ENCODE results near the gene NUP93. TPM values are rescaled to one million over a fixed set of nuclear protein-coding genes. Genes with fewer than 3 reads are reported as not detected.
"Not testable (repeated sequence)": the region's sequence is repeated elsewhere in the genome, so short reads cannot be mapped to it uniquely, and the experiment has no call there.

Gene NUP93
- polyA plus RNA-seq, 1 donor from 2014 or later: 237 TPM

DNA sequence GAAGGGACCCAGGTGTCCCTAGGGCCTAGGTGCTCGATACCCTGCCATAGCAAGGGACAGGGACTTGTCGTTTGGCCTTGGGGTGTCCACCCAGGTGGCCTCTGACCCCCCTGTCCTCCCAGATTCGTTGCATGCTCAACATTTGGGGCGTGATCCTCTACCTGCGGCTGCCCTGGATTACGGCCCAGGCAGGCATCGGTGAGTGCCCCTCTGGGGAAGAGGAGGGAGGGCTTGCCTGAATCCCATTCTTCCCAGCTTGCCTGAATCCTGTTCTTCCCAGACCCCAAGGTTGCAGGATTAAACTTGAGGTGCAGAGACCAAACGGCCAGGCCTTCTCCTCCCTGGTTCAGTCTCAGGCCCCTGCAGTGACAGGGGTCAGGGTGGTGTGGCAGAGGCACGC, 138.2 kb downstream of the NUP93 start:
- Histone ChIP-seq H3K27ac (ENCODE audit: low read length) (no peak overlapping the region), H2AFZ (ENCODE audit: low read depth, low read length) (no peak overlapping the region), H3K4me2 (ENCODE audit: low read length) (no peak overlapping the region)

DNA sequence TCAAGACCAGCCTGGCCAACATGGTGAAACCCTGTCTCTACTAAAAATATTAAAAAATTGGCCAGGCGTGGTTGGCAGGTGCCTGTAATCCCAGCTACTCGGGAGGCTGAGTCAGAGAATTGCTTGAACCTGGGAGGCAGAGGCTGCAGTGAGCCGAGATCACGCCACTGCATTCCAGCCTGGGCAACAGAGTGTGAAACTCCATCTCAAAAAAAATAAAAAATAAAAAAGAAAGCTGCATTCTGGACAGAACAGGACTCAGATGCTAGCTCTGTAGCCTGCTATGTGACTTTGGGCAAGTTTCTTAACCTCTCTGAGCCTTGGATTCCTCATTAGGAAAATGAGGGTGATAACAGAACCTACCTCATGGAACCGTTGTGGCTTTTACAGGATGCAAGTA, 138.8 kb downstream of the NUP93 start:
- not testable (repeated sequence) for H3K36me3 ChIP-seq (ENCODE audit: insufficient read depth, low read length); H3K27ac ChIP-seq (ENCODE audit: low read length); H3F3A ChIP-seq (ENCODE audit: insufficient read depth, low read length, poor library complexity, severe bottlenecking); H4K20me1 ChIP-seq (ENCODE audit: insufficient read depth); H3K9me3 ChIP-seq (ENCODE audit: low read length); H3K27me3 ChIP-seq (ENCODE audit: insufficient read depth, low read depth, low read length); H3K4me2 ChIP-seq (ENCODE audit: low read length); H3K9me2 ChIP-seq (ENCODE audit: insufficient read depth, low read length); H3K79me2 ChIP-seq (replicated peaks; ENCODE audit: insufficient read depth, low read length); H3K9ac ChIP-seq (ENCODE audit: low read length); H3K4me3 ChIP-seq (ENCODE audit: low read length); H2AFZ ChIP-seq (ENCODE audit: low read depth, low read length)

More for the DNA sequence above, 138.2 kb downstream of the NUP93 start:
- Histone ChIP-seq H4K20me1 (ENCODE audit: insufficient read depth) (no peaks in the 10 kb centered on the region), H3K36me3 (ENCODE audit: insufficient read depth, low read length) (no peaks in the 10 kb centered on the region), H3K27me3 (ENCODE audit: insufficient read depth, low read depth, low read length) (no peaks in the 10 kb centered on the region), H3K9ac (ENCODE audit: low read length) (no peak overlapping the region), H3F3A (ENCODE audit: insufficient read depth, low read length, poor library complexity, severe bottlenecking) (no peaks in the 10 kb centered on the region), H3K9me3 (ENCODE audit: low read length) (no peaks in the 10 kb centered on the region), H3K9me2 (ENCODE audit: insufficient read depth, low read length) (no peaks in the 10 kb centered on the region), H3K4me3 (ENCODE audit: low read length) (no peak overlapping the region), H3K79me2 (replicated peaks; ENCODE audit: insufficient read depth, low read length) (no peaks in the 10 kb centered on the region)
- TF ChIP-seq POLR2AphosphoS5 (IDR thresholded peaks at IDR 0.05): no peak
- TF ChIP-seq, protein P1, sequence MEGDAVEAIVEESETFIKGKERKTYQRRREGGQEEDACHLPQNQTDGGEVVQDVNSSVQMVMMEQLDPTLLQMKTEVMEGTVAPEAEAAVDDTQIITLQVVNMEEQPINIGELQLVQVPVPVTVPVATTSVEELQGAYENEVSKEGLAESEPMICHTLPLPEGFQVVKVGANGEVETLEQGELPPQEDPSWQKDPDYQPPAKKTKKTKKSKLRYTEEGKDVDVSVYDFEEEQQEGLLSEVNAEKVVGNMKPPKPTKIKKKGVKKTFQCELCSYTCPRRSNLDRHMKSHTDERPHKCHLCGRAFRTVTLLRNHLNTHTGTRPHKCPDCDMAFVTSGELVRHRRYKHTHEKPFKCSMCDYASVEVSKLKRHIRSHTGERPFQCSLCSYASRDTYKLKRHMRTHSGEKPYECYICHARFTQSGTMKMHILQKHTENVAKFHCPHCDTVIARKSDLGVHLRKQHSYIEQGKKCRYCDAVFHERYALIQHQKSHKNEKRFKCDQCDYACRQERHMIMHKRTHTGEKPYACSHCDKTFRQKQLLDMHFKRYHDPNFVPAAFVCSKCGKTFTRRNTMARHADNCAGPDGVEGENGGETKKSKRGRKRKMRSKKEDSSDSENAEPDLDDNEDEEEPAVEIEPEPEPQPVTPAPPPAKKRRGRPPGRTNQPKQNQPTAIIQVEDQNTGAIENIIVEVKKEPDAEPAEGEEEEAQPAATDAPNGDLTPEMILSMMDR (IDR thresholded peaks at IDR 0.05; ENCODE audit: poor library complexity, severe bottlenecking): no peak
- no peak for TF ChIP-seq TAF1 (IDR thresholded peaks at IDR 0.05; ENCODE audit: low read depth)
- no peak for TF ChIP-seq EP300 (conservative IDR thresholded peaks at IDR 0.05; ENCODE audit: poor library complexity, severe bottlenecking)
- TF ChIP-seq, protein P2, sequence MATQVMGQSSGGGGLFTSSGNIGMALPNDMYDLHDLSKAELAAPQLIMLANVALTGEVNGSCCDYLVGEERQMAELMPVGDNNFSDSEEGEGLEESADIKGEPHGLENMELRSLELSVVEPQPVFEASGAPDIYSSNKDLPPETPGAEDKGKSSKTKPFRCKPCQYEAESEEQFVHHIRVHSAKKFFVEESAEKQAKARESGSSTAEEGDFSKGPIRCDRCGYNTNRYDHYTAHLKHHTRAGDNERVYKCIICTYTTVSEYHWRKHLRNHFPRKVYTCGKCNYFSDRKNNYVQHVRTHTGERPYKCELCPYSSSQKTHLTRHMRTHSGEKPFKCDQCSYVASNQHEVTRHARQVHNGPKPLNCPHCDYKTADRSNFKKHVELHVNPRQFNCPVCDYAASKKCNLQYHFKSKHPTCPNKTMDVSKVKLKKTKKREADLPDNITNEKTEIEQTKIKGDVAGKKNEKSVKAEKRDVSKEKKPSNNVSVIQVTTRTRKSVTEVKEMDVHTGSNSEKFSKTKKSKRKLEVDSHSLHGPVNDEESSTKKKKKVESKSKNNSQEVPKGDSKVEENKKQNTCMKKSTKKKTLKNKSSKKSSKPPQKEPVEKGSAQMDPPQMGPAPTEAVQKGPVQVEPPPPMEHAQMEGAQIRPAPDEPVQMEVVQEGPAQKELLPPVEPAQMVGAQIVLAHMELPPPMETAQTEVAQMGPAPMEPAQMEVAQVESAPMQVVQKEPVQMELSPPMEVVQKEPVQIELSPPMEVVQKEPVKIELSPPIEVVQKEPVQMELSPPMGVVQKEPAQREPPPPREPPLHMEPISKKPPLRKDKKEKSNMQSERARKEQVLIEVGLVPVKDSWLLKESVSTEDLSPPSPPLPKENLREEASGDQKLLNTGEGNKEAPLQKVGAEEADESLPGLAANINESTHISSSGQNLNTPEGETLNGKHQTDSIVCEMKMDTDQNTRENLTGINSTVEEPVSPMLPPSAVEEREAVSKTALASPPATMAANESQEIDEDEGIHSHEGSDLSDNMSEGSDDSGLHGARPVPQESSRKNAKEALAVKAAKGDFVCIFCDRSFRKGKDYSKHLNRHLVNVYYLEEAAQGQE (IDR thresholded peaks at IDR 0.05; ENCODE audit: borderline replicate concordance): no peak
- TF ChIP-seq EZH2 (IDR thresholded peaks at IDR 0.05; ENCODE audit: borderline replicate concordance, insufficient read depth, low read length, poor library complexity, severe bottlenecking): no peak
- TF ChIP-seq SMC3 (conservative IDR thresholded peaks at IDR 0.05; ENCODE audit: poor library complexity): no peak
- no peak for TF ChIP-seq MXI1 (conservative IDR thresholded peaks at IDR 0.05; ENCODE audit: poor library complexity, severe bottlenecking)

DNA sequence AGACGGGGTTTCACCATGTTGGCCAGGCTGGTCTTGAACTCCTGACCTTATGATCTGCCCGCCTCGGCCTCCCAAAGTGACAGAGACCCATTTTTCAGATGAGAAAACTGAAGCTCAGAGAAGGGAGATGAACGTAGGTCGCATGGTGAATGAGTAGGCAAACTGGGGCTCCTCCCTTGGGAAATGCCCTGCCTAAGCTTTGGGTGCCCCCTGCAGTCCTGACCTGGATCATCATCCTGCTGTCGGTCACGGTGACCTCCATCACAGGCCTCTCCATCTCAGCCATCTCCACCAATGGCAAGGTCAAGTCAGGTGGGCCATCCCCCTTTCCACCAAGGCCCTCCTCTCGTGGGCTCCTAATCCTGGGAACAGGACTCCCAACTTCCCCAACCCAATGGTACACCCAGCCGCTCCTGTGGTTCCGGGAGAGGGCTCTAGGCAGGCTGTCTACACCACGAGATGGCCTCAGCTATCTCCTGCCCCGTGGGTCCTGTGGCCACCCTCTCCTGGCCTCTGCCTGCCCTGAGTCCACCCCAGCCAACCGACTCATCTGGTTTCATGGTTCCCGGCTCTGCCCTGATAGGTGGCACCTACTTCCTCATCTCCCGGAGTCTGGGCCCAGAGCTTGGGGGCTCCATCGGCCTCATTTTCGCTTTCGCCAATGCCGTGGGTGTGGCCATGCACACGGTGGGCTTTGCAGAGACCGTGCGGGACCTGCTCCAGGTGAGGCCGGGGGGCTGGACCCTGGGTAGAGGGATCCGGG, 139.8 kb downstream of the NUP93 start:
- Histone ChIP-seq H3K79me2 (replicated peaks; ENCODE audit: insufficient read depth, low read length) (no peaks in the 10 kb centered on the region), H3K9me3 (ENCODE audit: low read length) (no peaks in the 10 kb centered on the region), H3K36me3 (ENCODE audit: insufficient read depth, low read length) (no peaks in the 10 kb centered on the region), H3F3A (ENCODE audit: insufficient read depth, low read length, poor library complexity, severe bottlenecking) (no peaks in the 10 kb centered on the region), H2AFZ (ENCODE audit: low read depth, low read length) (no peak overlapping the region), H3K4me2 (ENCODE audit: low read length) (no peak overlapping the region), H3K27ac (ENCODE audit: low read length) (no peak overlapping the region), H3K9me2 (ENCODE audit: insufficient read depth, low read length) (no peaks in the 10 kb centered on the region), H4K20me1 (ENCODE audit: insufficient read depth) (no peaks in the 10 kb centered on the region), H3K4me3 (ENCODE audit: low read length) (no peak overlapping the region), H3K9ac (ENCODE audit: low read length) (no peak overlapping the region), H3K27me3 (ENCODE audit: insufficient read depth, low read depth, low read length) (no peaks in the 10 kb centered on the region)
- TF ChIP-seq, protein P1 (IDR thresholded peaks at IDR 0.05; ENCODE audit: poor library complexity, severe bottlenecking): no peak
- TF ChIP-seq RAD21 (conservative IDR thresholded peaks at IDR 0.05): no peak
- TF ChIP-seq SMC3 (conservative IDR thresholded peaks at IDR 0.05; ENCODE audit: poor library complexity): no peak
- TF ChIP-seq, protein P2 (IDR thresholded peaks at IDR 0.05; ENCODE audit: borderline replicate concordance): no peak
- TF ChIP-seq POLR2AphosphoS5 (IDR thresholded peaks at IDR 0.05): no peak
- no peak for TF ChIP-seq MXI1 (conservative IDR thresholded peaks at IDR 0.05; ENCODE audit: poor library complexity, severe bottlenecking)
- no peak for TF ChIP-seq TAF1 (IDR thresholded peaks at IDR 0.05; ENCODE audit: low read depth)
- TF ChIP-seq EZH2 (IDR thresholded peaks at IDR 0.05; ENCODE audit: borderline replicate concordance, insufficient read depth, low read length, poor library complexity, severe bottlenecking): no peak
- no peak for TF ChIP-seq EP300 (conservative IDR thresholded peaks at IDR 0.05; ENCODE audit: poor library complexity, severe bottlenecking)
